GM21447 (cell line): ENCODE measurements around the gene MAGI1.

ENCODE experiments used
- ATAC-seq: cut with Tn5 transposase; IDR thresholded peaks from one replicate; pipeline ENCODE4 v1.9.1; 2021; ENCODE audit not compliant: unreplicated experiment

The MAGI1 gene

DNA sequence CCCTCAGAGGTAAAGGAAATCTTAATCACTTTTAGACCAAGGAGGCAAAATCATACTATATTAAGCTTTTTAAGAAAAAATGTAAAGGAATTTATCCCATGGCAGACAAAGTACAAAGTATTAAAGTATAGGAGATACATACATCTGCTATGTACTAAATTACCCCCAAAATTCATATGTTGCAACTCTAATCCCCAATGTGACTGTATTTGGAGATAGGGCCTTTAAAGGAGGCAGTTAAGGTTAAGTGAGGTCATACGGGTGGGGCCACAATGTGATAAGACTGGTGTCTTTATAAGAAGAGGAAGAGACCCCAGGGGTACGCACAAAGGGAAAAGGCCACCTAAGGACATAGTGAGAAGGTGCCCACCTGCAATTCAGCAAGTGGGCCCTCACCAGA lies 693.9 kb downstream of the MAGI1 start:
- ATAC-seq, result no peak

DNA sequence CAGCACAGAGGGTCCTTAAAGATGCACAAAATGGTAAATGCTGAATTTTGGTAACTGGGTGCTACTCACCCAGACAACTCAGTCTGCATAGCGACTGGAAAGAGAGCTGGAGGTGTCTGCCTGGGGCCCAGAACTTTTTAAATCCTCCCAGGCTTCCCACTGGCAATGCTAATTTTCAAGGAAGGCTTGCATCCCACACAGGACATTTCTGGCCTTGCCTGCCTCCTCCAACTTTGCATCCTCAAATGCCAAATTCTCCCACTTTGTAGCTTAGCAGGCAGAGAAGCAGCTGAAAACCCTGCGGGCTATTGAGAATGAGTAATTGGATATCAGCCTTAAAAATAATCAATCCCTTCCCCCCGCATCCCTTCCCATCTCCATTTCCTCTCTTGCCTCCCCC lies 694.3 kb downstream of the MAGI1 start:
- no peak for ATAC-seq

DNA sequence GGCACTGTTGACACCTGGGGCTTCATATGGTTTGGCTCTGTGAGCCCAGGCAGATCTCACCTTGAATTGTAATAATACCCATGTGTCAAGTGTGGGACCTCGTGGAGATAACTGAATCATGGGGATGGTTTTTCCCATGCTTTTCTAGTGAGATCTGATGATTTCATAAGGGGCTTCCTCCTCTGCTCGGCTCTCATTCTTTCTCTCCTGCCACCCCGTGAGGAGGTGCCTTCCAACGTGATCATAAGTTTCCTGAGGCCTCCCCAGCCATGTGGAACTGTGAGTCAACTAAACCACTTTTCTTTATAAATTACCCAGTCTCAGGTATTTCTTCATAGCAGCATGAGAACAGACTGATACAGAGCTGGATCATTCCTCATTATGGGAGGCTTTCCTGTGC lies 695.0 kb downstream of the MAGI1 start:
- no peak for ATAC-seq

DNA sequence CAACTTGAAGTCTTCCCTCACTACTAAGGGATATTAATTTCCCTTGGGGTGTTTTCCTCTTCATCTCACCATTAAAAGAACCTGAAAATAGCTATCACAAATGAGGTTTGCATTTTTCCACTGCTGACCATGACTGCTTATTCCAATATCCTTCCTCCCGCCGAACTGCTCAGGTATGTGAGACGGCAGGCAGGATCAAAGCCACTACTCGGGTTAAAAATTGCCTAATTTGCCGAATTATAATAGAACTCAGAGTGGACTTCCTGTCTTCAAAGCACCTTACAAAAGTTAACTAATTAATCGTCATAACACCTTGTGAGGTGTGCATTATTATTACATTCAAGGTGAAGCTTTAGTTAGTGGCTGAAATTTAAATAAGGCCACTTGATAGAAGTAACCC lies 695.7 kb downstream of the MAGI1 start:
- ATAC-seq, result no peak

DNA sequence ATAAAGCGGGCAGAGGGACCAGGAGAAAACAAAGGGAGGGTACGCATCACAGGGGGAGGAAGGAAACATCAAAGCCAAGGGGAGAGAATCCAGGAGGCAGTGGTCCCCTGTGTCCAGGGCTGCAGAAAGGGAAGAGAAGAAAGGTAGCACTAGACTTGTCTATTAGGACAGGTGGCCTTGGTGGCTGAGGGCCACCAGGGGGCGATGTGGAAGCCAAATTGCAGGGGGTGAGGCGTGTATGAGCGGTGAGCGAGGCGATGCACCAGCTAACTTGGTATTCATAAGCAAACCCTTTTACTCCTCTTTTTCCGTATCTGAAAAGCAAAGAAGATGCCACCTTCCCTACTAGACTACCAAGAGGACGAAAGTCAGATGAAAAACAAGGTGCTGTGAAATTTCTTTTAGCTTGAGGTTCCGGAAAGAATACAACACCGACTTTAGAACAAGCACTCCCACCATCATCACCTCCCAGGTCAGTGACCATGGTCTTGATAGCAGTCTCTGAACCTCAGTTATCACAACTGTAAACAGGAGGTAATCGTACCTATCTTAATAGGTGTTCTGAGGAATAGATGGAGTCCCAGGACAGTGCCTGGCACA lies 696.5 kb downstream of the MAGI1 start:
- ATAC-seq, result no peak

DNA sequence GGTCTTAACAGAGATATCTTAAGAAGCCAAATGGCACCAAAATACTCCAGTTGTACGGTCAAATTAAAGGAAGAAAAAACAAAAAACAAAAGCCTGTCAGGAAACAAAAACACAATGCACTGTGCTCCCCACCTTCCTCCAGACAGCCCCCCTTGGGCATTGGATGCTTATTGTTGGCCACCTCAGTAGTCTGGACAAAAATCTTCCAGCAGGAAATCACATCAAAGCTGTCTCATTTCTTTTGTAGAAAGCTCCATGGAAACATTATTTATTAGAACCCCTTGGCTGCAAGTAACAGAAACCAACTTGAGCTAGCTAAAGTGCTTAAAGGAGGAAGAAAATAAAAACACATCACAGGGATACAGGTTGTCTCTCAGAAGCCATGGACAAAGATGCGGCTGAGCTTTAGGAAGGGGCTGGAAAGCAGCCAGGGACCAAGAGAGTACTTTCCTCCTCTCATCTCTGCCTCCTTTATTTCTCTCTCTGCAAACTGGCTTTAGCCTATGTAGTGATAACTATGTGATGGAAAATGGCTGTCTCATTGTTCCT lies 699.5 kb downstream of the MAGI1 start:
- no peak for ATAC-seq

DNA sequence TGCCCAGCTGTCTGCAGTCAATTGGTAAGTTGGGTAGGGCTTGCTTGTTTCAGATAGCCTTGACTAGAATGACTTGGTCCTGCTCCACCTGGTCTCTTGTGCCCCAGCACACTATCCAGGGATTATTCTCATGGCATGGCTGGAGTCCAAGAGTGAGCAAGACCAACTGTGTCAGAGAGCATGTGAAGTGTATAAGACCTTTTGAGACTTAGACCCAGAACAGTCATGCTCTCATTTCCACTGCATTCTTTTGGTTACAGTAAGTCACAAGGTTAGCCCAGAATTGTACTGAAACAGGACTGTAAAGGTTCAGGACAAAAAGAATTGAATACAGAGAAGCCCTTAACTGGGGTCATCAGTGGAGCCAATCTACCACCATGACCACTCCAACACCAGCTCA lies 700.1 kb downstream of the MAGI1 start:
- no peak for ATAC-seq

DNA sequence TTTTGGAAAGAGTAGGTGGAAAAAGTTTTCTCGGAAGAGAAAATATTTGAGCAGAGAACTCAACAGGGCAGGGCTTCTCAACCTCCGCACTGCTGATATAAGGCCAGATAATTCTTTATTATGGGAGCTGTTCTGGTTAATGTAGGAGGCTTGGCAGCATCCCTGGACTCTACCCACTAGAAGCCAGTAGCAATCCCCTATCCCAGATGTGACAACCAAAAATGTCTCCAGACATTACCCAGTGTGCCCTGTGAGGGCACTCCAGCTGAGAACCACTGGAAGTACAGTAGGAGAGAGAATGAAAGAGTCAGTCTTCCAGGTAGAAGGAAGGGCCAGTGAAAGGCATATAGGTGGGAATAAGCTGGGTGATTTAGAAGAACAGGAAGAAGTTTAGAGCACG lies 703.1 kb downstream of the MAGI1 start:
- no peak for ATAC-seq

DNA sequence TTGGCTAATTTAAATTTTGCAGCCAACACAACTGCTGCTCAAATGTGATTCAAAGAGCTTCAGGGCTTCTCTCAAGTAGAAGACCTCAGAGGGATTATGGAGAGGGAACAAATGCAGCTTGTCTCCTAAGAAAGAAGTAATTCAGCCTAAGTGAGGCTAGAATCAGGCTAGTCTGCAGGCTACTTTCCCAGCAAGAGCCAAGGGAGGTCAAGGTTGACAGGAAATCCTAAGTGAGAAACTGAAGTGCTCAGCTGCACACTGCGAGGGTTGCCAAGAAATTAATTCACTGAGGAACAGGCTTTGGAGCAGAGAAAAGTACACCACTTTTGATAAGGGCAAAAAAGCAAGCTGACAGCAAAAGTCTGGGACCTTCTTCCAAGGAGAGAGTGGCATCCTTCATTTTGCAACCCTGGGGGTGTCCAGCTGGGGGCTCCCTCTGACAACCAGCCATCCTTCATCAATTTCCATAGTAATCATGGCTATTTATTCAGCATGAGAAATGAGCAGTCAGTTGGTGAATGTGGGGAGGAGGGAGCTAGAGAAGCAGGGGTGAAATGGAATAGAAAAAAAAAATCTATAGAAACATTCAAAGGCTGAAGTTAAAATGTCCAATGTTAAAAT lies 704.6 kb downstream of the MAGI1 start:
- no peak for ATAC-seq

DNA sequence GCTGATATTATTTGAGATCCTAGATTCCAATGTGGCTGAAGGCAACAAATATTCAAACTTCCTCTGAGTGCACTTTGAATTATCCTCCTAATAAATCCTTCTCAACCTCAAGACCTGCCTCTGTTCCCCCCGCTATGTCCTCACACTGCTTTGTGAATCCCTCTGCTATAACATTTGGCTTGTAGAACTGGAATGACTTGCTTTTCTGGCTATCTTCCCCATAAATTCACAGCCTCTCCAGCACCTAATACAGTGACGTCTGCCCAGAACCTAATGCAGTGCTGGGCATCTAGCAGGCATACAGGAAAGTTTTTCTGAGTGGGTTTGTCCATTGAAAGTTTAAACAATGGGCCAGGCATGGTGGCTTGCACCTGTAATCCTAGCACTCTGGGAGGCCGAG lies 707.0 kb downstream of the MAGI1 start:
- ATAC-seq, result no peak

DNA sequence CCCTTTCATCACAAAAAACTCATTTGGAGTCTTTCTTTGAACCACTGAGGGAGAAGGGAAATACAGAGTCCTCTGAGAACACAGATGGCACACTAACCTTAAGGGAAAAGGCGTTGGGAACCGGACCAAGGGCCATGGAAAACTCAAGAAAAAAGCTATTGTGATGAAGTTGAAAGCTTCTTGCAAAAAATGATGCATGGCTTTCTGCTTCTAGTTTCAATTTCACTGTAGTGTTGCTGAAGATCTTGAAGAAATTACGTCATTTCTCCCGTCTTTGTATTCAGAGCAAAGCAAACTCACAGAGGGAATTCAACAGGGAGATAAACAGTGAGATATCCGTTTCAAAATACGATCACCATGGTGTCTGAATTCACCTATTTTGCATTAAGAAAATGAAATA lies 708.6 kb downstream of the MAGI1 start:
- no peak for ATAC-seq

DNA sequence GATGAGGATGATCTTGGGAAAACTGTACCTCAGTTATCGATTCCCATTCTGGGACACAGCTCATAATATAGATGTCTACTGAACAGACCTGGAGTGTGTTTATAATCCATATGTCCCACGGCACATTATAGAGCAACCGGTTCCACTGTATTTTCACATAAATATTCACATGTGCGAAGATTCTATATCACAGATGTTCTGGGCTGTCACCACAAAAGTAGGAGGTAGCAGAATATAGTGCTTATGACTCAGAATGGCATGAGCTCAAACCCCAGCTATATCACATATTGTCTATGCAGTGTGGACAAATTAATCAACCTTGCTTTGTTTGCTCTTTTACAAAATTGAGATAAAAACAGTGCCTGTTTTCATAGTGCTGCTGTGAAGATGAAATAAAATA lies 710.6 kb downstream of the MAGI1 start:
- no peak for ATAC-seq

DNA sequence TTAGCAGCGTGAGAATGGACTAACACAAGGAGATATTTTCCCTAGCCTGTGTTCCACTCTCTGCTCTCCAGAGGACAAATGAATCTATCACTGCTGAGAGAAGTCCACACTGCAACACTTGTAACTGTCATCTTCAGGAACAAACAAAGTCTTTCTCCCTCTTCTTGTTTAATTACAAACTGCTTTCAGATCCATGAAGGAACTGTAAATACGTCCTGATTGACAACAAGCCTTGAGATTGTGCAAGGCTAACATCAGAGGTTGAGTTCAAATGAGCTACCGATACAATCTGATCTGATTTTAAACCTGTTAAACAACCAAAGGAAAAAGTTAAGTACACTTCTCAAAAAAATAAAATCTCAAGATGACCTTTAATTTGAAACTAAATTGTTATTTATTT lies 712.1 kb downstream of the MAGI1 start:
- no peak for ATAC-seq

DNA sequence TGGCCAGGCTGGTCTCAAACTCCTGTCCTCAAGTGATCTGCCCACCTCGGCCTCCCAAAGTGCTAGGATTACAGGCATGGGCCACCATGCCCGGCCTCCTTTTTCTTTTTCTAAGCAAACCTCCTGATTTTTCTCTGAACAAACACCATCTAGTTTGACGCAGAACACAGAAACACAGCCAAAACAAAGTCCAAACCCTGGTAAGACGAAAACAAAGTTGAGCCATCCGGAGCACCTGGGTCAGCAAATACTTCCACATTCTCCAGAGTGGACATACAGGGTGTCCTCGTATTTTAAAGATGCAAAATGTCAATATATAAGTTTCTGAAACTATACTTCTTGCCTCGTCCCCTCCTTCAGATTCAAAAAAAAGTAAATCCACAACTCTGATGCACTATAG lies 715.8 kb downstream of the MAGI1 start:
- no peak for ATAC-seq

DNA sequence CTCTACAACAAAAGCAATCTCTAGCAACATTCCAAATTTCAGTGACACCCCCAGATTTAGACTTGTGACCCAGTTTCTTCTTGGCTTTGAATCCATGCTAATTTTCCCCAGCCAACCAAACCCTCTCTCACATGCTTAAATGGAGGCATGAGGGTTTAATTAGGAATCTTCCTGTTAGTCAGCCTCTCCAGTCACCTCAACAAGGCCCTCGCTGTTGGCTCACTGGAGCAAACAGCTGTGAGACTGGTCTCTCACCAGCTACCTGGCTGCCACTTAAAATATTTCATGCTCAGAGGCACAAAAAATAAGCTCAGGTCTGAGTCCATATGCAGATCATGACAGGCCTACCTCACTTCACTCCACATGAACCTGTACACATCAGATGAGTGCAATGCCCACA lies 720.5 kb downstream of the MAGI1 start:
- no peak for ATAC-seq

DNA sequence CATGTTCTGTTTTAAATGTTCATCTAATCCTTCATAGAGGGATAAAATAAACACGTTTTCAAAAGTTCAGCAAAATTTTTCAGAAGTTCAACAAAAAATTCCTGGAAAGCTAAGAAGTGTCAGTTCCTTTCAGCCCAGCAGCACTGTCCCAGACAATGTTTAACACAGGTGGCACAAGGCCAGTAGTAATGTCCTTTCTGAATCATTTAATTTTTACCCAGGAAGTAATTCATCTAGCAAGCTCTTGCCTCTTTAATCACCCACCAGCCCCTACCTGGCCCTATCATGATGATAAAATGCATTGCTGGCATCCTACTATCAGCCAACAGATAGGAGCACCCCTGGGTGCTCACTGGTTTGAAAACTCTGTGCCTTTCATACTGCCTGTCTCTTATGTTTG lies 723.8 kb downstream of the MAGI1 start:
- ATAC-seq, result no peak

DNA sequence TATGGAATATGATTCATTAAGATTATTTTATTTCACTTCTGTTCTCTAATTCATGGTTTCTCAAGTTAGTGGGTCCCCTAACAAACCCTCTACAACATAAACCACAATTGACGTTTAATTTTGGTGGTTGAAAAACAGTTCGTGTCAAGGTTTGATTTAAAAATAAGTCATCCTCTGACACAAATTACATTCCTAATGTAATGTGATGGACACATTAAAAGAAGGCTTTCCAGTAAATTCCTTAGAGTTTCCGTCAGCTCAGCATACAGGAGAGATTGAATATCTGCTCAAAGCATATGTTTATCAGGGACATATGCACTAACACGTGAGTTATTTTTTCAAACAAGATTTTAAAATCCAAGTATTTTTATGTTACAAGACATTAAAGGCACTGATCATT lies 724.4 kb downstream of the MAGI1 start:
- ATAC-seq, result no peak

DNA sequence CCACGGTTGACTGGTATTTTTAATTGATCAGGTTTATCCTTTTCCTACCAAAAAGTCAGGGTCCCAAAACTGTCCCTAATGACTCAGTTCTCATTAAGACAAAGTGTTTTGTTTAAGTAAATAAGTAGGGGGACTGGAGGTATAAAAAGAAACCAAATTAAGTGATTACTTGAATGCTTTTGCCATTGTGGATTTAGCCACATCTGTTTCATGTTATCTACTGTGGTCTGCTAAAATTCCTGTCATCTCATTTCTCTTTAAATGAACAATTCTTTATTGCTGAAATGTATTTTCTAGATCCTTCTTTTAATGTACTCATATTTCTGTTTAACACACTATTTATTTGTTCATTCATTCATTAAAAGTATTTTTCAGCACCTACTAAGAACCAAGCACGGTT lies 725.1 kb downstream of the MAGI1 start:
- no peak for ATAC-seq

DNA sequence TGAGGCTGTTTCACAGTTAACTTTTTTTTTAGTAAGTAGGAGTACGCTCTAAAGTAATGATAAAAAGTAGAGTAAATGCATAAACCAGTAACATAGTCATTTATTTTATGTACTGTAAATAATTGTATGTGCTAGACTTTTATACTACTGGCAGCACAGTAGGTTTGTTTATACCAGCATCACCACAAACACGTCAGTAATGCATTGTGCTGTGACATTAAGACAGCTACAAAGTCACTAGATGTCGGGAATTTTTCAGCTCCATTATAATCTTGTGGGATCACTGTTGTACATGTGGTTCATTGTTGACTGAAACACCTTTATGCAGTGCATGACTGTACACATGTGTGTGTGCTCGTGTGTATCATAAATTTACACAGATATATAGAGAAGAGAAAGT lies 732.9 kb downstream of the MAGI1 start:
- no peak for ATAC-seq
